Peyer's patch (tissue), 4 donors: Measurements from ENCODE around the gene MYF5. TPM values are rescaled to one million over a fixed set of nuclear protein-coding genes. Genes with fewer than 3 reads are reported as not detected.

Source experiments
- DNase-seq, 3 donors: peaks; one replicate each; pipeline ENCODE4 v3.0.0-alpha.2; 2017 to 2019
- H3K27ac ChIP-seq, 4 donors: fragments of 200-600 bp; sonication (generic); one replicate each; pipeline ENCODE4 v1.5.1; 2016 to 2019
- H3K27me3 ChIP-seq, 2 donors: fragments of 200-600 bp; sonication (generic); one replicate each; pipeline ENCODE4 v1.5.1; 2019
- H3K36me3 ChIP-seq, 3 donors: fragments of 200-600 bp; sonication (generic); one replicate each; pipeline ENCODE4 v1.5.1; 2016 to 2019
- H3K4me1 ChIP-seq, 4 donors: fragments of 200-600 bp; sonication (generic); one replicate each; pipeline ENCODE4 v1.5.1; 2016 to 2019
- H3K4me3 ChIP-seq, 4 donors: fragments of 200-600 bp; sonication (generic); 1 replicate in 3 of 4; 2 replicates in 1 of 4; pipeline ENCODE4 v1.5.1; 2016 to 2019; ENCODE audit warnings: mild to moderate bottlenecking in 1 of 4
- H3K9me3 ChIP-seq, 4 donors: fragments of 200-600 bp; sonication (generic); one replicate each; pipeline ENCODE4 v1.5.1; 2016 to 2019; ENCODE audit warnings: mild to moderate bottlenecking in 1 of 4
- POLR2A ChIP-seq, 2 donors: fragments of 450-650 bp; IDR thresholded peaks; one replicate each; pipeline ENCODE4 v1.5.1; 2017; ENCODE audit warnings: antibody characterized with exemption in 2 of 2, mild to moderate bottlenecking in 2 of 2, moderate library complexity in 2 of 2
- total RNA-seq, 4 donors: library from RNA; depleted of rRNA; stranded (reverse); fragments of >200 nt; gene quantifications; one replicate each; pipeline ENCODE4 v1.1.0, GENCODE V29; 2016
- TF ChIP-seq, protein P1 (sequence below), 6 experiments: fragments of 450-650 bp in 4 of 6; fragments of 200-600 bp in 2 of 6; sonication (generic) in 1 of 6; IDR thresholded peaks; one replicate each; pipeline ENCODE4 v1.5.1; 2017 to 2019; ENCODE audit warnings: antibody characterized with exemption in 6 of 6, mild to moderate bottlenecking in 3 of 6, moderate library complexity in 1 of 6

The MYF5 gene
- total RNA-seq, 4 donors from 2014 or later, result not detected

DNA sequence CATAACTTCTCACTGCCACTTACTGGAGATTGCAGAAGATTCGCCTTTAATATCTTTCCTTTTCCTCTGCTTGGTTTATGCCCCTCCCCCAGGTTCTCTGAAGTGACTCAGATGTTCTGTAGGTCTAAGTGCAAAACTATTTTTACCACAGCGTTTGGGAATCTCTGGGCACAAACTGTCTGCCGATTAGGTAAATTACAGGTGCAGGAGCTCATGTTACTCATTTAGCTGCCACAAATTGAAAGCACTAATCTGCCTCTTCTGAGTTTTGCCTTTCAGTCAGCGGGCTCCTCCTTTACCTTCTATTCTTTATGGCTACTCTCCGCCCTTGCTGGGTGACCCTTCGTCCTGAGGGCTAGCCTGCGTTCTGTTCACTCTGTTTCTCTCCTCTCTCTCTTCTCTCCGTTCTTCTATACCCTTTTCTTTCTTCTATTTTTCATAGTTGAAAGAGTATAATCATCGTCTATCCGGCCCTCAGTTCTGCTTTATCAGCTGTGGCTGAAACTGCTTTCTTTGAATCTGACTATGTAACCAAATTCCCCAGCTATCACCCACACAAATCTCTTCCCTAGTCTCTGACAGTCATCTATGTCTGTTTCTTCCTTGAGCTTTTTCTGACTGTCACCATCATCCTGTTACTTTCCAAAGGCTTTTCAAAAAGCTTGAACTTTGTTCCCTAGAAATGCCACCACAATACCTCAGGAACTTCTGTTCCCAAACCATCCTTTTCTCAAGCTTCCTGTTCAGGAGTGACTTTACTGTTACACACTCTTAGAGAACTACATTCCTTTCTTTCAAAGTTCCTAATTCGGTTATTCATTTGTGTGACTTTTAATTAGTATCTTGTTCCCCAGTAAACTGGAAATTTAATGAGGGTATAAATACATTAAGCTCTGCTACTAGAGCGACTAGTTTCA, 13.6 kb upstream of the MYF5 start:
- no peaks in the 10 kb centered on the region for H3K4me1 ChIP-seq
- H3K36me3 ChIP-seq, result no peaks in the 10 kb centered on the region
- no peak overlapping the region for H3K27ac ChIP-seq
- H3K4me3 ChIP-seq, result no peak overlapping the region
- TF ChIP-seq, protein P1, sequence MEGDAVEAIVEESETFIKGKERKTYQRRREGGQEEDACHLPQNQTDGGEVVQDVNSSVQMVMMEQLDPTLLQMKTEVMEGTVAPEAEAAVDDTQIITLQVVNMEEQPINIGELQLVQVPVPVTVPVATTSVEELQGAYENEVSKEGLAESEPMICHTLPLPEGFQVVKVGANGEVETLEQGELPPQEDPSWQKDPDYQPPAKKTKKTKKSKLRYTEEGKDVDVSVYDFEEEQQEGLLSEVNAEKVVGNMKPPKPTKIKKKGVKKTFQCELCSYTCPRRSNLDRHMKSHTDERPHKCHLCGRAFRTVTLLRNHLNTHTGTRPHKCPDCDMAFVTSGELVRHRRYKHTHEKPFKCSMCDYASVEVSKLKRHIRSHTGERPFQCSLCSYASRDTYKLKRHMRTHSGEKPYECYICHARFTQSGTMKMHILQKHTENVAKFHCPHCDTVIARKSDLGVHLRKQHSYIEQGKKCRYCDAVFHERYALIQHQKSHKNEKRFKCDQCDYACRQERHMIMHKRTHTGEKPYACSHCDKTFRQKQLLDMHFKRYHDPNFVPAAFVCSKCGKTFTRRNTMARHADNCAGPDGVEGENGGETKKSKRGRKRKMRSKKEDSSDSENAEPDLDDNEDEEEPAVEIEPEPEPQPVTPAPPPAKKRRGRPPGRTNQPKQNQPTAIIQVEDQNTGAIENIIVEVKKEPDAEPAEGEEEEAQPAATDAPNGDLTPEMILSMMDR (IDR thresholded peaks at IDR 0.05), result no peak
- TF ChIP-seq POLR2A (IDR thresholded peaks at IDR 0.05), result no peak
- no peak for DNase-seq
- no peaks in the 10 kb centered on the region for H3K27me3 ChIP-seq
- peaks cover 0 to 2% (median 0%) of the 10 kb centered on the region in 4 donors for H3K9me3 ChIP-seq

DNA sequence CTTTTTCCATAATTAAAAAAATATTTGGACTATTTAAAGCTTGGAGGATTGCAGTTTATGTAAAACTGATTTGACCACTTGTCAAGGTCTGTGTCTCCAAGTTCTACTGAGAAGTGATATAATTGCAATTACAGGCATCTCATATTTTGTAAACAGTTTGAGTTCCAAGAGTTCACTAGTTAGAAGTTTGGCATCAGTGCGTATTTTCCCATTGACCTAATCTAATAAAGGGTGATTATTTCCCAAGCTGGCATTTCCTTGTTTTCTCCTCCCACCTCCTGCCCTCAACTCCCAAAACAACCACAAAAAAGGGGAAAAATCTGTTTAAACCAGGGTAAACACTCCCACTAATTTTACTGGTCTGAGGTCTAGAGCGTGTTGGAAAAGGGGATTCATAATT, 12.3 kb upstream of the MYF5 start:
- Histone ChIP-seq H3K27me3 (no peaks in the 10 kb centered on the region), H3K9me3 (peaks cover 0 to 8% (median 0%) of the 10 kb centered on the region in 4 donors), H3K4me1 (no peaks in the 10 kb centered on the region), H3K36me3 (no peaks in the 10 kb centered on the region), H3K4me3 (no peak overlapping the region), H3K27ac (no peak overlapping the region)
- TF ChIP-seq POLR2A (IDR thresholded peaks at IDR 0.05), result no peak
- TF ChIP-seq, protein P1 (IDR thresholded peaks at IDR 0.05), result no peak
- no peak for DNase-seq

DNA sequence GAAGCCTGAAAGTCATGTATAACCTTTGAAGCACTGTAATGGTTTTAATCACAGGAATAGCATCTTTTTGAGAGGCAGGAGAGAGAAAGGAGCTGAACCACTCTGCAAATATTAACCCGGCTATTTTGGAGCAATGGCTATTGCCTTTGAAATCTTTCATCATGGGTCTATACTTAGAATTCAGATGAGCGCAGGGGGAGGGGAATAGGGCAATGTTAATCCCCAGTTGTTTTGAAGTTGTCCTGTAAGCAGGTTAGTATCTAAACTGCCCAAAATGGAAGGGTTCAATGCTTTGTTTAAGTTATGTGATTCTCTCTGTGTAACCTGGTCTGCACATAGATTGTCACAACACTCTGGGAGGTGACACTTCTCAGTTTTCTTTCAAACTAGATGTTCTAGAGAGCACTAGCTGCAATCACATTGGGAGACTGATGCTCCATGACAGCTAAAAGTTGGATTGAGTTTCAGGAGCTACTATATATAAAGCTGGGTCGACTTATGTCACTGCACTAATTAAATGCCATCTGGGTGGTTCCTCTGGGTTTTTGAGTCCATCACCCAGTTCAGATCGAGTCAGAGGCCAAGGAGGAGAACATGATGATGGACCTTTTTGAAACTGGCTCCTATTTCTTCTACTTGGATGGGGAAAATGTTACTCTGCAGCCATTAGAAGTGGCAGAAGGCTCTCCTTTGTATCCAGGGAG, 9.4 kb upstream of the MYF5 start, which contains the start of gene MYF6:
MYF6 (plus strand) TSS at position 509 of the 704 bp plus-strand sequence; CDS start at position 595, 86 bp downstream.
- H3K4me1 ChIP-seq, result no peaks in the 10 kb centered on the region
- no peak within 1 kb of the TSS for H3K27ac ChIP-seq
- no peak for DNase-seq
- TF ChIP-seq, protein P1 (IDR thresholded peaks at IDR 0.05), result no peak
- no peak for TF ChIP-seq POLR2A (IDR thresholded peaks at IDR 0.05)
- no peaks in the 10 kb centered on the region for H3K36me3 ChIP-seq
- peaks cover 0 to 8% (median 0%) of the 10 kb centered on the region in 4 donors for H3K9me3 ChIP-seq
- no peak within 1 kb of the TSS for H3K4me3 ChIP-seq
- no peaks in the 10 kb centered on the region for H3K27me3 ChIP-seq

DNA sequence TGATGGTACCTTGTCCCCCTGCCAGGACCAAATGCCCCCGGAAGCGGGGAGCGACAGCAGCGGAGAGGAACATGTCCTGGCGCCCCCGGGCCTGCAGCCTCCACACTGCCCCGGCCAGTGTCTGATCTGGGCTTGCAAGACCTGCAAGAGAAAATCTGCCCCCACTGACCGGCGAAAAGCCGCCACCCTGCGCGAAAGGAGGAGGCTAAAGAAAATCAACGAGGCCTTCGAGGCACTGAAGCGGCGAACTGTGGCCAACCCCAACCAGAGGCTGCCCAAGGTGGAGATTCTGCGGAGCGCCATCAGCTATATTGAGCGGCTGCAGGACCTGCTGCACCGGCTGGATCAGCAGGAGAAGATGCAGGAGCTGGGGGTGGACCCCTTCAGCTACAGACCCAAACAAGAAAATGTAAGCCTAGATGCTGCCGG, 8.9 kb upstream of the MYF5 start:
- no peaks in the 10 kb centered on the region for H3K4me1 ChIP-seq
- H3K27me3 ChIP-seq, result no peaks in the 10 kb centered on the region
- TF ChIP-seq POLR2A (IDR thresholded peaks at IDR 0.05), result no peak
- TF ChIP-seq, protein P1 (IDR thresholded peaks at IDR 0.05), result no peak
- H3K36me3 ChIP-seq, result no peaks in the 10 kb centered on the region
- H3K27ac ChIP-seq, result no peak overlapping the region
- peaks cover 0 to 8% (median 0%) of the 10 kb centered on the region in 4 donors for H3K9me3 ChIP-seq
- H3K4me3 ChIP-seq, result no peak overlapping the region
- no peak for DNase-seq

DNA sequence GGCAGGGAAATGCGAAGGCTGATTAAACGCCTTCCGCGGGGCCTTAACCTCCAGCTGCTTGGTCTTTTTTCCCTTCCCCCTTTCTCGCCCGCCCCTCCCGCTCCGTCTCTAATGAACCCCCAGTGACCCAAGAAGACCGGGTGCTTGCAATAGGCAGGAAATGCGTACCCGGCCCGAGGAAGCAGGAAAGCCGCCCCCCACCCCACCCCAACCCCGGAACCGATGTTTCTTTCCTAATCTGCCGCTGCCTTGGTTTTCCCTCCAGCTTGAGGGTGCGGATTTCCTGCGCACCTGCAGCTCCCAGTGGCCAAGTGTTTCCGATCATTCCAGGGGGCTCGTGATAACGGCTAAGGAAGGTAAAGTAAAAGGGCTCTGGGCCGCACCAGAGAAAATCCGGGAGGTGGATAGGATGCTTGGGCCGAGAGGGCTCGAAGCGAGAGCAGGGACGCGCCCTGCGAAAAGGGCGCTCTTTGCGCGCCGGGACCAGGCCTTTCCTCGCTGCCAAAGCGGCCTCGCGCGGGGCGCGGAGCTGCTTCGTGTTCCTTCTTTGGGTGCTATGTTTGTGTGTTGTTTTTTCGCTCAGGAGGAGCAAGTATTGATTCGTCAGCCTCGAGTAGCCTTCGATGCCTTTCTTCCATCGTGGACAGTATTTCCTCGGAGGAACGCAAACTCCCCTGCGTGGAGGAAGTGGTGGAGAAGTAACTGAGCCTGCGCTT, 8.3 kb upstream of the MYF5 start:
- no peak for TF ChIP-seq POLR2A (IDR thresholded peaks at IDR 0.05)
- TF ChIP-seq, protein P1 (IDR thresholded peaks at IDR 0.05), result no peak
- Histone ChIP-seq H3K36me3 (no peaks in the 10 kb centered on the region), H3K27me3 (no peaks in the 10 kb centered on the region), H3K9me3 (peaks cover 0 to 8% (median 0%) of the 10 kb centered on the region in 4 donors), H3K4me1 (no peaks in the 10 kb centered on the region), H3K4me3 (no peak overlapping the region), H3K27ac (no peak overlapping the region)
- no peak for DNase-seq
